ENCODE data around the gene TCF25.
"Not testable (repeated sequence)": the region's sequence is repeated elsewhere in the genome, so short reads cannot be mapped to it uniquely, and the experiment has no call there.

TCF25 gene

GRCh38 chr16:89913408-89914387 lies 40.3 kb downstream of the TCF25 start:
- no peak overlapping the region for H2AFZ ChIP-seq (ENCODE audit: low read depth, low read length, severe bottlenecking)
- H3K9ac ChIP-seq (ENCODE audit: low read length), result no peak overlapping the region
- H3F3A ChIP-seq (ENCODE audit: insufficient read depth), result peaks cover 11% of the 10 kb centered on the region
- H3K36me3 ChIP-seq (ENCODE audit: low read length), result no peaks in the 10 kb centered on the region
- no peaks in the 10 kb centered on the region for H3K9me2 ChIP-seq (replicated peaks; ENCODE audit: insufficient read depth, low read length)
- no peaks in the 10 kb centered on the region for H3K27me3 ChIP-seq (ENCODE audit: low read length)
- TF ChIP-seq EZH2phosphoT487 (conservative IDR thresholded peaks at IDR 0.05; ENCODE audit: low read length) (no peak), CTCF (IDR thresholded peaks at IDR 0.05; ENCODE audit: insufficient read depth, low read length, poor library complexity, severe bottlenecking) (no peak)
- no peak overlapping the region for H3K4me3 ChIP-seq (ENCODE audit: insufficient read depth, low read length, poor library complexity, severe bottlenecking)
- no peaks in the 10 kb centered on the region for H3K9me3 ChIP-seq (ENCODE audit: insufficient read depth, low read length)
- no peak overlapping the region for H3K27ac ChIP-seq (ENCODE audit: low read depth, low read length)
- H4K20me1 ChIP-seq (ENCODE audit: low read depth, low read length), result no peaks in the 10 kb centered on the region
- H3K4me2 ChIP-seq (ENCODE audit: low read depth, low read length, poor library complexity, severe bottlenecking), result no peak overlapping the region
- no peaks in the 10 kb centered on the region for H3K79me2 ChIP-seq (ENCODE audit: insufficient read depth, low read length)

GRCh38 chr16:89914642-89915285 lies 41.4 kb downstream of the TCF25 start:
- H3K4me3 ChIP-seq (ENCODE audit: insufficient read depth, low read length, poor library complexity, severe bottlenecking); H3K4me2 ChIP-seq (ENCODE audit: low read depth, low read length, poor library complexity, severe bottlenecking); H3K9me2 ChIP-seq (replicated peaks; ENCODE audit: insufficient read depth, low read length); H3K27ac ChIP-seq (ENCODE audit: low read depth, low read length); H3K36me3 ChIP-seq (ENCODE audit: low read length); H3F3A ChIP-seq (ENCODE audit: insufficient read depth); H3K27me3 ChIP-seq (ENCODE audit: low read length); H2AFZ ChIP-seq (ENCODE audit: low read depth, low read length, severe bottlenecking); H3K9ac ChIP-seq (ENCODE audit: low read length); H3K79me2 ChIP-seq (ENCODE audit: insufficient read depth, low read length); H4K20me1 ChIP-seq (ENCODE audit: low read depth, low read length); H3K9me3 ChIP-seq (ENCODE audit: insufficient read depth, low read length): not testable (repeated sequence)

GRCh38 chr16:89915303-89916232 lies 42.2 kb downstream of the TCF25 start:
- no peak overlapping the region for H3K4me2 ChIP-seq (ENCODE audit: low read depth, low read length, poor library complexity, severe bottlenecking)

More at GRCh38 chr16:89915303-89916232, 42.2 kb downstream of the TCF25 start:
- Histone ChIP-seq H3K27ac (ENCODE audit: low read depth, low read length) (no peak overlapping the region), H3F3A (ENCODE audit: insufficient read depth) (peaks cover 5% of the 10 kb centered on the region; the same call in 1 of the 2 replicates), H3K79me2 (ENCODE audit: insufficient read depth, low read length) (no peaks in the 10 kb centered on the region), H4K20me1 (ENCODE audit: low read depth, low read length) (no peaks in the 10 kb centered on the region), H3K36me3 (ENCODE audit: low read length) (no peaks in the 10 kb centered on the region), H3K4me3 (ENCODE audit: insufficient read depth, low read length, poor library complexity, severe bottlenecking) (no peak overlapping the region), H3K9me3 (ENCODE audit: insufficient read depth, low read length) (no peaks in the 10 kb centered on the region), H2AFZ (ENCODE audit: low read depth, low read length, severe bottlenecking) (no peak overlapping the region), H3K9ac (ENCODE audit: low read length) (no peak overlapping the region), H3K9me2 (replicated peaks; ENCODE audit: insufficient read depth, low read length) (no peaks in the 10 kb centered on the region), H3K27me3 (ENCODE audit: low read length) (no peaks in the 10 kb centered on the region)
- TF ChIP-seq EZH2phosphoT487 (conservative IDR thresholded peaks at IDR 0.05; ENCODE audit: low read length) (no peak), CTCF (IDR thresholded peaks at IDR 0.05; ENCODE audit: insufficient read depth, low read length, poor library complexity, severe bottlenecking) (no peak)

All from SU-DHL-6 (cell line).